ENCODE data around the gene NADSYN1.

Gene NADSYN1

DNA sequence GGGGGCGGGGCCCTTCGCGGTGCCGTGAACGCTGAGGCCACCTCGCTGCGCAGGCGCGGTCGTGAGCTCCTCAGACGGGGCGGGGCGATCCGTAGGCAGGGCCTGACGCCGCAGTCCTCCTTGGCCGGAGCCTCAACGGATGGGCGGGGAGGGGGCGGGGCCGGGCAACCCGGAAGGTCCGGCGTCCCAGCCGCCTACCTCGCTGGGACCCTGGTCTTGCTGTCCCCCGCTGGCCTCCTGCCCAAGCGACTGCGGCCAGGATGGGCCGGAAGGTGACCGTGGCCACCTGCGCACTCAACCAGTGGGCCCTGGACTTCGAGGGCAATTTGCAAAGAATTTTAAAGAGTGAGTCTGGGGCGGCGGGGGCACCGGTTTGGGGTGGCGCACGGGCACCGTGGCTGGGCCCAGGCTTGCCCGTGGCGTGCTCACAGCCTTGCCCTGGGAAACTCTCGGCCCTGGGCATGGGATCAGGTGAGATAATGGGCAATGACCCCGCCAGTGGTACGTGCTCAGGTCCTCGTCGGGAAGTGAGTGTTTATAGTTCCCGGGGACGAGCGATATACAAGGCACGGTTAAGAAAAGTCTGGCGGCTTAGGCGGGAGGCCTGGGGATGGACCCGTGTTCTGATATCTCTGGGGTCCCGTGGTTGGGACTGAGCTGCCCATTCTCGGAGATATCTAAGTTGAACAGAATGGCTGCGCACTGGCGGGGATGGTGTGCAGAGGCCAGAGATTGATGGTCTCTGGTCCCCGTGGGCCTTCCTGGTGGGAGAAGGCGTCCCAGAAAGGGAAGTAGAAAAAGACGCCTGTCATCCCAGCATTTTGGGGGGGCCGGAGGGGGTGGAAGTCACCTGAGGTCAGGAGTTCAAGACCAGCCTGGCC is at the start of gene NADSYN1:
TSS of gene NADSYN1 (plus strand) at position 167 of the 881 bp plus-strand sequence. CDS start at position 261, 94 bp downstream.
- peak within 1 kb of the TSS; percentile 92 for H3K27ac ChIP-seq (ENCODE audit: low read length)
- DNase-seq (peak; percentile 94), ATAC-seq (ENCODE audit: insufficient read depth, low read depth) (peak; percentile 71)
- peaks cover 55% of the 10 kb centered on the region for H3K4me1 ChIP-seq (ENCODE audit: insufficient read depth, low read length)
- H4K20me1 ChIP-seq (ENCODE audit: insufficient read depth, low read length) = peaks cover 15% of the 10 kb centered on the region
- H3K79me2 ChIP-seq (ENCODE audit: insufficient read depth, low read length) = peaks cover 57% of the 10 kb centered on the region
- peak within 1 kb of the TSS; percentile 93 for H2AFZ ChIP-seq (ENCODE audit: low read depth, low read length)
- peak within 1 kb of the TSS; percentile 79 for H3K9ac ChIP-seq (ENCODE audit: low read depth, low read length)
- peak within 1 kb of the TSS; percentile 97 for H3K4me2 ChIP-seq (ENCODE audit: insufficient read depth, low read length)
- H3K4me3 ChIP-seq (ENCODE audit: low read depth in 1 of 2, low read length in 2 of 2) = peak within 1 kb of the TSS; percentile 86 to 98
- no peaks in the 10 kb centered on the region for H3K27me3 ChIP-seq (ENCODE audit: insufficient read depth, low read length, poor library complexity)
- TF ChIP-seq, protein P1, sequence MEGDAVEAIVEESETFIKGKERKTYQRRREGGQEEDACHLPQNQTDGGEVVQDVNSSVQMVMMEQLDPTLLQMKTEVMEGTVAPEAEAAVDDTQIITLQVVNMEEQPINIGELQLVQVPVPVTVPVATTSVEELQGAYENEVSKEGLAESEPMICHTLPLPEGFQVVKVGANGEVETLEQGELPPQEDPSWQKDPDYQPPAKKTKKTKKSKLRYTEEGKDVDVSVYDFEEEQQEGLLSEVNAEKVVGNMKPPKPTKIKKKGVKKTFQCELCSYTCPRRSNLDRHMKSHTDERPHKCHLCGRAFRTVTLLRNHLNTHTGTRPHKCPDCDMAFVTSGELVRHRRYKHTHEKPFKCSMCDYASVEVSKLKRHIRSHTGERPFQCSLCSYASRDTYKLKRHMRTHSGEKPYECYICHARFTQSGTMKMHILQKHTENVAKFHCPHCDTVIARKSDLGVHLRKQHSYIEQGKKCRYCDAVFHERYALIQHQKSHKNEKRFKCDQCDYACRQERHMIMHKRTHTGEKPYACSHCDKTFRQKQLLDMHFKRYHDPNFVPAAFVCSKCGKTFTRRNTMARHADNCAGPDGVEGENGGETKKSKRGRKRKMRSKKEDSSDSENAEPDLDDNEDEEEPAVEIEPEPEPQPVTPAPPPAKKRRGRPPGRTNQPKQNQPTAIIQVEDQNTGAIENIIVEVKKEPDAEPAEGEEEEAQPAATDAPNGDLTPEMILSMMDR (IDR thresholded peaks at IDR 0.05; ENCODE audit: borderline replicate concordance, extremely low read depth, low read length, poor library complexity, severe bottlenecking) = no peak
- no peak for TF ChIP-seq EZH2 (IDR thresholded peaks at IDR 0.05; ENCODE audit: borderline replicate concordance, low read depth, low read length, severe bottlenecking)
- no peaks in the 10 kb centered on the region for H3K9me3 ChIP-seq (ENCODE audit: insufficient read depth, low read length, severe bottlenecking)
- H3K36me3 ChIP-seq (ENCODE audit: insufficient read depth, low read length) = peaks cover 45% of the 10 kb centered on the region

DNA sequence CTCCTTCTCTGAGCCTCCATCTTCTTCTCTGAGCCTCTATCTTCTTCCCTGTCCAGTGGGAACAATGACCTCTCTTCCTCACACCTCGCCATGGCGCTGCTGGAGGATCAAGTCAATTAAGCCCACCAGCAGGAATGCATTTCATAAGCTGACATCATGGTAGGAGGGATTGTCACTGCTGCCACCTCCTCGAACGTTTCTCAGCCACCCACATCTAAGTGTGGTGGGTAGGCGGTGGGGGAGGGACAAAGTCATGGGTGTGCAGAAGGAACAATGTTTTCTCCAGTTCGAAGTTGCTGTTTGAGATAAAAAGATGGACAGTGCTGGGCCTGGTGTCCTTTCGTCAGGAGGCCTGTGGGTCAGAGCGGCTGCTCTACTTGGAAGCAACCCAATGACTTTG is 48.8 kb upstream of the NADSYN1 start:
- Histone ChIP-seq H3K27me3 (ENCODE audit: insufficient read depth, low read length, poor library complexity) (no peaks in the 10 kb centered on the region), H3K4me1 (ENCODE audit: insufficient read depth, low read length) (no peaks in the 10 kb centered on the region), H3K4me2 (ENCODE audit: insufficient read depth, low read length) (no peak overlapping the region), H3K9ac (ENCODE audit: low read depth, low read length) (no peak overlapping the region), H3K36me3 (ENCODE audit: insufficient read depth, low read length) (no peaks in the 10 kb centered on the region), H3K27ac (ENCODE audit: low read length) (no peak overlapping the region), H3K9me3 (ENCODE audit: insufficient read depth, low read length, severe bottlenecking) (peaks cover 3% of the 10 kb centered on the region), H4K20me1 (ENCODE audit: insufficient read depth, low read length) (no peaks in the 10 kb centered on the region), H3K79me2 (ENCODE audit: insufficient read depth, low read length) (no peaks in the 10 kb centered on the region), H2AFZ (ENCODE audit: low read depth, low read length) (no peak overlapping the region), H3K4me3 (ENCODE audit: low read depth in 1 of 2, low read length in 2 of 2) (no peak overlapping the region)
- DNase-seq (no peak), ATAC-seq (ENCODE audit: insufficient read depth, low read depth) (no peak)
- TF ChIP-seq EZH2 (IDR thresholded peaks at IDR 0.05; ENCODE audit: borderline replicate concordance, low read depth, low read length, severe bottlenecking) = no peak
- TF ChIP-seq, protein P1 (IDR thresholded peaks at IDR 0.05; ENCODE audit: borderline replicate concordance, extremely low read depth, low read length, poor library complexity, severe bottlenecking) = no peak

DNA sequence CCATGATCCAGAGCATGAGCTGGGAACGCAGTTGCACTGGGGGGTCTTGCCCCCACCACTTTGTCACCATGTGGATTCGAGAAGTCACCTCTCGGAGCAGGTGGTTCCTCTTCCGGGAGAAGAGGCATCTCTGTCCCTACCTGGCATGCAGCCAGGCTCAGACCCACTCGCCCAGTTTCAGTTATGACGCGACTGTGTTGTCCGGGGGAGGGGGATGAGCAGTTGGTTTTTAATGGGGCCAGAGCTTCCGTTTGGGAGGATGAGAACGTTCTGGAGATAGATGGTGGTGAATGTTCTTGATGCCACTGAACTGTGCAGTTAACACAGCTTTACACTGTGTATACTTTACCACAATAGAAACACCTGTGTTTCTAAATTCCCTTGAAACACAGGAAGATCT is 46.3 kb upstream of the NADSYN1 start:
- Histone ChIP-seq H3K4me3 (ENCODE audit: low read depth in 1 of 2, low read length in 2 of 2) (no peak overlapping the region), H3K4me2 (ENCODE audit: insufficient read depth, low read length) (no peak overlapping the region), H3K9ac (ENCODE audit: low read depth, low read length) (no peak overlapping the region), H3K4me1 (ENCODE audit: insufficient read depth, low read length) (no peaks in the 10 kb centered on the region), H2AFZ (ENCODE audit: low read depth, low read length) (no peak overlapping the region), H4K20me1 (ENCODE audit: insufficient read depth, low read length) (no peaks in the 10 kb centered on the region), H3K9me3 (ENCODE audit: insufficient read depth, low read length, severe bottlenecking) (peaks cover 3% of the 10 kb centered on the region), H3K79me2 (ENCODE audit: insufficient read depth, low read length) (no peaks in the 10 kb centered on the region), H3K27me3 (ENCODE audit: insufficient read depth, low read length, poor library complexity) (no peaks in the 10 kb centered on the region), H3K36me3 (ENCODE audit: insufficient read depth, low read length) (no peaks in the 10 kb centered on the region), H3K27ac (ENCODE audit: low read length) (no peak overlapping the region)
- ATAC-seq (ENCODE audit: insufficient read depth, low read depth) = no peak
- TF ChIP-seq EZH2 (IDR thresholded peaks at IDR 0.05; ENCODE audit: borderline replicate concordance, low read depth, low read length, severe bottlenecking) = no peak
- TF ChIP-seq, protein P1 (IDR thresholded peaks at IDR 0.05; ENCODE audit: borderline replicate concordance, extremely low read depth, low read length, poor library complexity, severe bottlenecking) = no peak
- DNase-seq = no peak

Data from DND-41 (cell line).